ENCODE measurements around the gene LFNG.
"Not testable (repeated sequence)": the region's sequence is repeated elsewhere in the genome, so short reads cannot be mapped to it uniquely, and the experiment has no call there.

Gene LFNG

DNA sequence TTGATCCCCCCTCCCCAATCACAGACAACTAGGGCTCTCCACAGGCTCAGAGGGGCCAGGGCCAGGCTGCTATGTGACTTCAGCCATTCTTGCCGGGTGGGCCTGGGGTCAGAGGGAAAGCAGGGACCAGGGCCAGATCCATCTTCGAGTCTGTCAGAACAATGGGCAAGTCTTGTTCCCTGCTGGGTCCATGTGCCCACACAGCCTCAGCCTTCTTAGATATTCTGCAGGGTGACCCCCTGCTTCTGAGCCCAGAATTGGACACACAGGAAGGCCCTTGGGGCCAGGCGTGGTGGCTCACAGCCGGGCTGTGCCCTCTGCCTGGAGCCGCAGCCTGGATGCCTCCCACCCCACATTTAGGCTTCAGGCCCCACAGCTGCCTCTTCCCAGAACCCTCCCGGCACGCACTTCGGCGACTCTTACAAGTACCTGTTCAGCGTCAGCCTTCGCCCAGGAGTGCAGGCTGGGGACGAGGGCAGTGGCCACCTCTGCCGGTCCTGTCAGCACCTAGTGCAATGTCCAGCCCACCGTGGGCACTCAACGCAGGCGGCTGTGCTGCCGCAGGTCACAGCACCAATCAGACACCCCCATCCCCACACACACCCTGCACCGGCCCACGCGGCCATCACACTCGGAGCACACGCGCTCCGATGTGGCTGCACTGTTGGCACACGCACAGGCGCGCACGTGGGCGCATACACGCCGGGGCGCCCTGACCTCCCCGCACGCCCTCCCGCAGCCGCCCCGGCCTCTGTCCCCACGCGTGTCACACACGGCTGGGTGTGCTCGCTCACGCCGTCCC is 11.6 kb downstream of the LFNG start:
- peak; percentile 67 for DNase-seq

GRCh38 chr7:2531796-2532110 is 12.2 kb downstream of the LFNG start:
- DNase-seq = peak; percentile 63

DNA sequence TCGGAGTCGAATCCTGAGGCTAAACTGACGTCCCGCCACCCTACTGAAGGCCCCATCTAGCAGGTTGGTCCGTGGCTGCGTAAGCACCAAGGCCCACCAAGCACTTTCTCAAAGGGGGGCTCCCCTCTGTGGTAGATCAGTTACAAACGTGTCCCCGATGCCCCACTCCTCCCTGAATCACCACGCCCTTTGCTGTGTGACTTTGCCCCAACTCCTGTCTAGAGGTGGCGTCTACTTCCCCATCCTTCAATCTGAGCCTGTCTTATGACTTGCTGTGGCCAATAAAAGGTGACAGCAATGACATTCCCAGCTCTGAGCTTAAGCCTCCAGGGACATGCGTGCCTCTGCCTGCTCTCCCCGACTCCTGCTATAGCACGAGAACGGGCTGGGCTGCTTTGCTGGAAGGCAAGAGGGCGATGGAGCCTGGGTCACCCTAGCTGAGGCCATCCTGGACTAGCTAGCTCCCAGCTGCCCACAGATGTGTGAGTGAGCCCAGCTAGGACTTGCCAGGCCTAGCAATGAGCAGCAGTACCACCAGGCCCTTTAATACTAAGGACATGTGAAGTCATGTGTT is 12.7 kb downstream of the LFNG start:
- peak; percentile 49 for DNase-seq

DNA sequence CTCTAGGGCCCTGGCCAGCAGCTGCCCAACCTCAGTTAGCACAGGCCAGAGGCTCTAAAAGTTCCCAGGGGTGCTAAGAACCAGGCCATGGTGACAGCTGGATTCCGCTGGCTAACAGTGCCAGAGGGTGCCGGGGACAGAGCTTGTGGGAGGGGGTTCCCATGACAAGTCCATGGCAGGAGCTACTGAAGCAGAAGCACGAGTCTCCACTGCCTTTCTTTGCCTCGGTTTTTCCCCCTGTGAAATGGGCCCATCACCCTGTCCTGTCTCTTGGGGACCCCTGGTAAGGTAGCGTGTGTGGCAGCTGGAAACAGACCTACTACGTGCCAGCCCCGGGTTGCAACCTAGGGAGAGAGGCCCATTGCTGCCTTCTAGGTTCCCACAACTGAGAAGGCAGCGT is 13.2 kb downstream of the LFNG start:
- DNase-seq = not testable (repeated sequence)

- DNase-seq = not testable (repeated sequence)
These were observed 14.0 kb downstream of the LFNG start for GRCh38 chr7:2533566-2533965.

- not testable (repeated sequence) for DNase-seq
These were observed 14.6 kb downstream of the LFNG start for GRCh38 chr7:2534214-2534613.

- peak; percentile 12 for DNase-seq
These were observed 16.5 kb downstream of the LFNG start for GRCh38 chr7:2535872-2536627.

DNA sequence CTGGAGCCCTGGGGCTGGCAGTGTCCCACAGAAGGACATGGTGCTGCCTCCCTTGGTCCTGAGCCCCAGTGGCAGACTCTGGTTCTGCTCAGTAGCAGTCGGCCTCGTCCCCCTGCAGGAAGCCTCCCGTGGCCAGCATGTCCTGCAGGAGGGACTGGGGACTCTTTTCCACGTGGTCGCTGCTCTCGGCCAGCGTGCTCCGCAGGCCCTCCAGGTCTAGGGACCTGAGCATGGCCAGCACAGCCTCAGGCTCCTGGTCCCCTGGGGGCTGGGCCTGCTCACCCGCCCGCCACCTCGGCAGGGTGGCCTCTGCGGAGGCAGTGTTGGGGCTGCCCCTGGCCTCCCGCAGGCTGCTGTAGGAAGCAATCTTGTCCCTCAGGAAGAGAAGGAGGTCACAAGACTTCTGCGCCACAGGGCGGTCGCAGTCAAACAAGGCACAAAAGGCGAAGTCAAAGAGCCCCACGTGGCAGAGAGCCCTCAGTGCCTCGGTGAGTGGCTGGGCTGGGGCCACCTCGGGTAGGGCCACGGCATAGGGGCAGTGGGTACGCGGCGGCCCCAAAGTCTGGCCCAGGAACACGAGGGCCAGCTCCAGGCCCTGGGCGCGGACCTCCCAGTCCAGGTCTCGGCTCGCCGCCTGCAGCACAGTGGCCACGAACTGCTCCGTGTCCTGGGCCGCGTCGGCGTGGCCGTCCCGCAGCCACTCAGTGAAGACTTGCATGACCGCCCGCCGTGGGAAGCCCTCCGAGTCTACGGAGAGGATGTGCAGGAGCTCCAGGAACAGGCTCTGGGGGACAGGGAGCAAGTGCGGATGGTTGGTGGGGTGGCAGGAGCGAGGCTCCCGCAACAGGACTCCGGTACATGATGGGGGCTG is 18.6 kb downstream of the LFNG start:
- no peak for DNase-seq

DNA sequence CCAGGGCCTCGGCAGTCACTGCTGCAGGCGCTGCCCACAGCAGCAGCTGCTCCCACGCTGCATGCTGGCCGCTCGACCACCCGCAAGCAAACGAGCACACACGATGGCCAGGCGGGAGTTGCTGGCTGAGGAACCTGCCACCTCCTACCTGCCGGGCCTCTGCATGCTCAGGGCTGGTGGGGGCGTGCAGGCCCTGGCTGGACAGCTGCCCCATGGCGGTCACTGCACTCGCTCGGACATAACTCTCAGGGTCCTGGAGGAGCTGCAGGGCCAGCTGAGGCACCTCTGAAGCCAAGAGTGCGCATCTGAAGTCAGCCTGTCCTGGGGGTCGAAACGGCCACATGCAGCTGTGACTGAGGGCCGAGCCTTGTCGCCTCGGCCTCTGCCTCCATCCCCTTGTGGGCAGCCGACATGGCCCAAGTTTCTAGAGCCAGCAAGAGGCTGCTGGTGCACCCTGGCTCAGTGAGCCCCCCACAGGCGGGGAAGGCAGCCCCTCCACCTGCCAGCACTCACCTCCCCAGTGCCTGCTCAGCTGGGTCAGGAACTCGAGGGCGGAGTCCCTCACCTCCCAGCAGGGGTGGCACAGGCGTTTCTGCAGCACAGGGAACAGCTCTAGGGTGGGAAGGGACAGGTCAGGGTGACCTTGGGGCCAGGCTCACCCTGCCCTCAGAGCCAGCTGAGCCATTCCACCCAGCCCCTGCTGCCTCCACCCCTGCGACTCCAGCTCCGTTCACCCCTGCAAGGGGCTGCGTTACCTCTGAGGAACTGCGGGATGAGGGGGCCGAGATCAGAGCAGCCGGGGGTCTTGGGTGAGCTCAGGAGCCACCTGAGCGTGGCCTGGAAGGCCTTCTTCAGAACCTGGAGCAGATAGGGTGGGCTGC is 19.7 kb downstream of the LFNG start:
- DNase-seq = no peak

DNA sequence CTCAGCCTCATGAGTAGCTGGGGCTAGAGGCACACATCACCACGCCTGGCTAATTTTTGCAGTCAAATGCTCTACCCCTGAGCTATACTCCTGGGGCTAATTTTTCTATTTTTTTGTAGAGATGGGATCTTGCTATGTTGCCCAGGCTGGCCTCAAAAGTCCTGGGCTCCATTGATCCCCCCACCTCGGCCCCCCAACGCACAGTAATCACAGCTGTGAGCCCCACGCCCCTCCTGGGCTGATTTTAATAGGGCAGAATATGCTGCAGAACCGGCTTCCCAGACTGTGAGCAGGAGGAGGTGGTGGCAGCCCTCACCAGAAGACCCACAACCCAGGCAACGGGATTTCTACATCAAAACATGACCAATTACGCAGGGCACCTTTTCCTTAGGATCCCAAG is 20.6 kb downstream of the LFNG start:
- DNase-seq = no peak

- no peak for DNase-seq
These were observed 21.1 kb downstream of the LFNG start for GRCh38 chr7:2540641-2541051.

GRCh38 chr7:2541291-2542010 is 21.9 kb downstream of the LFNG start:
- DNase-seq = no peak

GRCh38 chr7:2542011-2542915 is 22.7 kb downstream of the LFNG start:
- DNase-seq = no peak

DNA sequence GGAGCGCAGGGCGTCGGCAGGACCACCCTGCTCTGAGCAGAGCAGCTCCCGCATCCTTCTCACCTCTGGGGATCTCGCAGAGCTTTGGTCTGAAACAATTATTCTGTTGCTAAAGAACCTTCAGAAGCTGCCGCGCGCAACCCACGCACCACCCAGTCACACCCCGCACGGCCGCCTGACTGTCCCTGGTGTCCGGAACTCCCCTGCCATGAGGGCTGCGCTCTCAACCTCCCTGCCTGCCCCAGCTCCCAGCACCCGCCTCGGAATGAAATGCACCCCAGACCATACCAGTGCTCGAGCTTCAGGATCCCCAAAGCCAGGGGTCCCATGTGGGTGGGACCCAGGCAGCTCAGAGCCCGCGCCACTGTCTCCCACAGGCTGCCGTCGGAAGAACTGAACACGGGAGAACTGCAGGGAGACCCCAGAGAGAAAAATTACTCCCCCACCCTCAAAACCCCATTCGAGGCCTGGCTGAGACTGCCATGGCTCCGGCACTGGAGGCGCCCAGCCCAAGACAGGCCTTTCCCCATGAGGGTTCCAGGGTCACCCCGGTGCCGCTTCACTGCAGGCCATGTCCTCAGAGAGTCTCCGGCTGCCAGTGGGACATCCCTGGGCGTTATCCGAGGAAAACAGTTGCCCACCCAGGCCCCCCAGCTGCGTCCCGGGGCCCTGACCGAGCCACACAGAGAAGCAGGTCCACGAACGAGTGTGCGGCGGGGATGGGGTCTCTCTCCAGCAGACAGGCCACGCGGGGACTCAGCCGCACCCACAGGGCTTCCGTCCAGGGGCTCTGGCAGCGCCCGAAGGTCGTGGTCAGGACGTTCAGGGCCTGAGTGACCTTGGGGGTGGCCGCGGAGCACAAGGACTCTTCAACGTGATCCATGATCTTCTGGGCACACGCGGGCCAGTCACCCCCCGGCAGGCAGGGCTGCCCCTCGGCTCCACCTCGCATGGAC is 23.6 kb downstream of the LFNG start:
- no peak for DNase-seq

DNA sequence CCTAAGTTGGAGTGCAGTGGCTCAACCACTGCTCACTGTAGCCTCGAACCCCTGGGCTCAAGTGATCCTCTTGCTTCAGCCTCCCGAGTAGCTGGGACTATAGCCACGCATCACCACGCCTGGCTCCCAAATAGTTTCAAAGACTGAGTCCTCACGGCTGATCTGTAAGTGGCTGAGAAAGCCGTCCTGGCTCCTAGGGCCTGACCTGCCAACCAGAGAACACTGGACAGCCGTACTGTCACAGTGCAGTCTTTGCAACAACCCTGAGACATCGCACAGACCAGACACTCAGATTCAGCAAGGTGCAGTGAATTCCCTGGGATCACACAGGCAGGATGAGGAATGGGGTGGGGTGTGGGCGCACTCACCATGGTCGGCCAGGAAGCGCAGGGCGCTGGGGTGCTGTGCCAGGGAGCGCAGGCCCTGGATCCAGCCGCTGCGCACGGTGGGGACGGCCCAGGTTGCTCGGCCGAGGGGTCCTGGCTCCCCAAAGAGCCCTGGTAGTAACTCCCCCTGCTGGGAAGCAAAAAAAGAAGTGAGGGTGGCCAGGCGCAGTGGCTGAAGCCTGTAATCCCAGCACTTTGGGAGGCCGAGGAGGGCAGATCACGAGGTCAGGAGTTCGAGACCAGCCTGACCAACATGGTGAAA is 25.1 kb downstream of the LFNG start:
- DNase-seq = no peak

GRCh38 chr7:2545746-2546425 is 26.3 kb downstream of the LFNG start:
- DNase-seq = no peak

DNA sequence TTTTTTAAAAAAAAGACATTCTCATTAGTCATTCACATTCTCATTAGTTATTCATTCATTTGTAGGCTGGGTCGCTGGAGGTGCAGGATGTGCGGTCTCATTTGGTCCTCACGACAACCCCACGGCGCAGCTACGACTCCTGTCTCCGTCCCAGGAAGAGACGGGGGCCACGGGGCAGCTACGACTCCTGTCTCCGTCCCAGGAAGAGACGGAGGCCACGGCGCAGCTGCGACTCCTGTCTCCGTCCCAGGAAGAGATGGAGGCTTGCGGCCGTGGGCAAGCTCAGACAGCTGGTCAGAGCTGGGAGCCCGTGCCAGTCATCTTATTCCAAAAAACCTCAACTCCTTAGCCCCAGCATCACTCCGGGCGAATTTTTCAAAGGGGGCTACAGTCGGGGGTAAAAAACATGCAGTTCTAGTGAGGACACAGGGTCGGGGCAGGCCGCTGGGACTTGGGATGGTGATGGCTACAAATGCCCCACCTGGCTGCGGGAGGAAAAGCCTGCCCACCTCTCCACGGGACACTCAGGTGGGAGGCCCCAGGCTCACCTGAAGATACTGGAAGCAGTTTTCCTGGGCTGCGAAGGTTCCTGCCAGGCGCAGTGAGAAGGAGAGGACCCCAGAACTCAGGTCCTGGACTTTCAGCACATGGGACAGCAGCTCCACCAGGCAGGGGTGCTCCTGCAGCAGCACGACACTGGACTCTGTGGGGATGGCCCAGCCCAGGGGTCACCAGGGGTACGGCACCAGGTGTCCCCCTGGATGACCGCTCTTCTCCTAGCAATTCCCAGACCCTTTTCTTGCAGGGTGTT is 27.4 kb downstream of the LFNG start:
- DNase-seq = no peak

Data from NCI-H345 (cell line).